OCI-LY3 (cell line): Measurements from ENCODE around the gene EPN2.

ENCODE experiments used
- CTCF ChIP-seq: fragments of 200-600, 300-600 bp; sonication (generic); IDR thresholded peaks from 2 replicates; pipeline ENCODE4 v1.5.1; 2014; ENCODE audit warnings: antibody characterized with exemption, low read length, low read depth
- EZH2phosphoT487 ChIP-seq: fragments of 200-600 bp; shearing (Covaris generic); IDR thresholded peaks from 2 replicates; pipeline ENCODE4 v1.6.1; 2018; ENCODE audit warnings: antibody characterized with exemption, mixed run types, low read depth

GRCh38 chr17:19305761-19306159 is 68.6 kb downstream of the EPN2 start:
- TF ChIP-seq CTCF (no peak), EZH2phosphoT487 (no peak)
